Measurements from ENCODE around the gene ROBO3.

GRCh38 chr11:124879493-124880289 is 14.5 kb downstream of the ROBO3 start:
- TF ChIP-seq EZH2 (IDR thresholded peaks at IDR 0.05; ENCODE audit: borderline replicate concordance, control insufficient read depth, low read depth, low read length) (no peak), CTCF (IDR thresholded peaks at IDR 0.05 in 2 of 3, conservative IDR thresholded peaks at IDR 0.05 in 1 of 3; ENCODE audit: control insufficient read depth in 2 of 3, extremely low read depth in 1 of 3, insufficient read depth in 1 of 3, low read depth in 3 of 3, low read length in 3 of 3) (no peak), RAD21 (IDR thresholded peaks at IDR 0.05; ENCODE audit: insufficient read depth, low read depth, low read length) (no peak), NR2F1 (conservative IDR thresholded peaks at IDR 0.05) (no peak), ETV6 (conservative IDR thresholded peaks at IDR 0.05 in 1 of 2, IDR thresholded peaks at IDR 0.05 in 1 of 2; ENCODE audit: borderline replicate concordance in 1 of 2, low read depth in 1 of 2) (no peak), STAT1 (conservative IDR thresholded peaks at IDR 0.05) (no peak), RFX5 (IDR thresholded peaks at IDR 0.05; ENCODE audit: low read depth, low read length) (no peak), MXI1 (IDR thresholded peaks at IDR 0.05; ENCODE audit: low read depth, low read length) (no peak), MTA3 (IDR thresholded peaks at IDR 0.05; ENCODE audit: borderline replicate concordance, low read length) (no peak), E2F4 (IDR thresholded peaks at IDR 0.05; ENCODE audit: low read depth, low read length) (no peak)
